ACHN (cell line): ENCODE results near the gene TAMALIN.

Experiments
- DNase-seq: peaks from one replicate; pipeline ENCODE4 v3.0.0-alpha.2; 2015
- in situ Hi-C: cut with HindIII; loops from 2 replicates; pipeline ENCODE4 v1.10.0; 2017; ENCODE audit warnings: low sequenced_read_pairs, low pct_ligation_motif_present, low pct_unique_long_range_greater_than_20kb

The TAMALIN gene

DNA sequence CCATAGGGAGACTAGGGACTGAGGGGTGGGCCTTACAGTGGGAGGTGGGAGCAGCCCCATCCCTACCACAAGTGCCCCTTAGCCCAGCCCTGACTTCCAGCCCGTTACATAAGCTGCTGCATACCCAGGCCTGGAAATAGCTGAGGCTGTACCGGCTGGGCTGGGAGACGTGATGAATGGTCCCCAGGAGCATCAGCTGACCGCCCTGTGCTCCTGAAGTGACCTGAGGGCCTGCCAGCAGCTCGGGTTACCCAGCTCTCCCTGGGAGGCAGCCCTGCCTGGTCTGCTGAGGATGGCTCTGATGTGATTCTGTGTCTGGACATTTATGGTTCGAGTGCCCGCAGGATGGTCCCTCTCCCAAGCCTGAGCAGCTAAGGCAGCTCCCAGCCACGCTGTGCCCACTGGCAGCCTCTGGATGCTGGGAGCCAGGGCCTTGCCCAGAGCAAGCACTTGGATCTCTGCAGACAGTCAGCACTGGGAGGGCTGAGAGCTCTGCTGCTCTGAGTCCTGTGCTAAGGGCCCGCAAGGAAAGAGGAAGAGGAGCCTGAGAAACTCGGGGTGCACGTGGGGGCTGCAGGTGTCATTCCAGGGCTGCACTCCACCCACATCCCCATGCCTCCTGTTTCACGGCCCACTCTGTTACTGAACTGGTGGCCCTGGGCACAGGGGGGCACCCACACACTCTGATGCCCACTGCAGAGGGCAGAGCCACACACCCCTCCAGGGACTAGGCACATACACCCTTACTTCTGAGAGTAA, 20.5 kb downstream of the TAMALIN start:
- no peak for DNase-seq
- in situ Hi-C loops, result no loop called here

- in situ Hi-C loops, result loop anchor here (5.0 kb wide), 1 partner anchor 88 kb away; no protein-coding TSS in a partner anchor
- DNase-seq, result peak; percentile 19
These were observed 22.9 kb downstream of the TAMALIN start for GRCh38 chr12:52029685-52030084.

DNA sequence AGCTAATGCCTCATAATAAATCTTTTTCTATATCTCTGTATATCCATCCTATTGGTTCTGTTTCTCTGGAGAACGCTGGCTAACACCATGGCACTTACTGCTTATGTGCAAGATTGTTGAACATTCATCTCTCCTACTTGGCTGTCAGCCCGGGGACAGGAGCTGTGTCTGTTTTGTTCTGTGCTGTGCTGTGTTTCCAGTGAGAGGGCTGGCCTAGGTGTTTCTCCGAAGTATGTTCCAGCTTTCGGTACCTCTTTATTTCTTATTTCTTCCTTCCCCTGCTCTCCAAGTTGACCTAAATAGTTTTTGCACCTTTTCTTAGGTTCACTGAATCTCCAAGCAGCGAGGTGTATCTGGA, 25.7 kb downstream of the TAMALIN start:
- peak; percentile 51 for DNase-seq
- in situ Hi-C loops, result loop anchor here (5.0 kb wide), 1 partner anchor 85 kb away; no protein-coding TSS in a partner anchor

- DNase-seq, result peak; percentile 99
- in situ Hi-C loops, result loop anchor here (5.0 kb wide), 1 partner anchor 84 kb away; no protein-coding TSS in a partner anchor
These were observed 26.2 kb downstream of the TAMALIN start for GRCh38 chr12:52032804-52033445.

- in situ Hi-C loops, result loop anchor here (5.0 kb wide), 1 partner anchor 84 kb away; no protein-coding TSS in a partner anchor
- DNase-seq, result no peak
These were observed 26.8 kb downstream of the TAMALIN start for GRCh38 chr12:52033446-52034140.

DNA sequence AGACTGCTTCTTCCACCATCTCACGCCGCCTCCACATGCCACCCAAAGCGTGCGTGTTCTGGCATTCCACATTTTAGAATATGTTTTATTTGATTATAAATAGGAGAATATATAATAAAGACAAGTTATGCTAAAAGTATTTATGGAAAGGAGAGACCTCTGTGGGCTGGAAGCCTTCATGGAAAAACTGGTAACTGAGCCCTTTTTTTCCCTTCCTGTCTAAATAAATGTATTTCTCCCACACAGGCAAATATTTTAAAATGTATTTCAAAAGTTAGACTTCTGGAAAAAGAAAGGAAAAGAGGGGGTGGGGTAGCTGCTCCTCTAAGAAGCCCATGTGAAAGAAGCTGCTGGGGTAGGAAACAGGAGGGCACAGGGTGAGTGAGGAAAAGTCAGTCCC, 28.4 kb downstream of the TAMALIN start:
- in situ Hi-C loops, result no loop called here
- DNase-seq, result no peak

DNA sequence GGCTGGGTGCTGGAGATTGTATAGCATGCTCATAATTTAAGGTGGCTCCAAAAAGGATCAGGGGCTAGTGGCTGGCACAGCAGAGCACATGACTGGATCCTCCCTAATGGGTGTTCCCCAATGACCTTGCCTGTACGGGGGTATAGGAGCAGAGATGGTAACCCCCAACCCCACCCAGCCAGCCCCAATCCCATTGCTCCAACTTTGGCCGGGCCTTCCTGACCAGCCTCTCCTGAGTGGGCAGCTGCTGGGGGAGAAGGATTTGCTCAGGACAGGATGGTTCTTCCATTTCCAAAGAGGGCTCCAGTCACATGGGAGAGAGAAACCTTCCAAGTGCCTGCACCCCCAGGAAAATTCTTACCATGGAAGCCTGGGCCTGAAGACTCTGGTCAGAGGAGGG, 29.2 kb downstream of the TAMALIN start:
- in situ Hi-C loops, result no loop called here

GRCh38 chr12:52036587-52037171, 29.9 kb downstream of the TAMALIN start:
- peak; percentile 83 for DNase-seq
- in situ Hi-C loops, result no loop called here

More for the DNA sequence above, 29.2 kb downstream of the TAMALIN start:
- DNase-seq, result no peak

GRCh38 chr12:52037248-52037861, 30.6 kb downstream of the TAMALIN start:
- DNase-seq, result peak; percentile 59
- in situ Hi-C loops, result no loop called here

- DNase-seq, result no peak
- in situ Hi-C loops, result no loop called here
These were observed 31.7 kb downstream of the TAMALIN start for GRCh38 chr12:52038447-52038846.

GRCh38 chr12:52041035-52041434, 34.3 kb downstream of the TAMALIN start:
- DNase-seq, result no peak
- in situ Hi-C loops, result no loop called here

DNA sequence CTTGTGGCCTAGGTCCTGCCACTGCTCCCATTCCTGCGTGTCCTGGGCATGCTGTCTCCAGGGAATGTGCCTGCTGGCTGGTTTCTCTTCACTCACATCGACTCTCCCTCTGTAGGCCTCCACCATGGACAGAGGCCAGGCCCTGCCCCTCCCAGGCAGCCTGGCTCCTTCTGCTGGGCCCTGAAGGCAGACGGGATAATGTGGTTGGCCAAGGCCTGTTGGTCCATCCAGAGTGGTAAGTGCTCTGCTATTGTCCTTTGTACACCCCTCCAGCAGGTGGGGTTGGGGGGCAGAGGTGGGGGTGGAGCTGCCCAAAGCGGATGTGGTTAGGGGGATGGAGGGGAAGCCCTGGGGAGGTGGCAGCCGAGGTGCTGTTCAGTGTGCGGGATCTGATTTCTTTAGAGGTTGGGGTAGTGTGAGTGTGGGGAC, 35.0 kb downstream of the TAMALIN start:
- DNase-seq, result peak; percentile 25
- in situ Hi-C loops, result no loop called here

- no peak for DNase-seq
- in situ Hi-C loops, result no loop called here
These were observed 36.1 kb downstream of the TAMALIN start for GRCh38 chr12:52042706-52043385.

DNA sequence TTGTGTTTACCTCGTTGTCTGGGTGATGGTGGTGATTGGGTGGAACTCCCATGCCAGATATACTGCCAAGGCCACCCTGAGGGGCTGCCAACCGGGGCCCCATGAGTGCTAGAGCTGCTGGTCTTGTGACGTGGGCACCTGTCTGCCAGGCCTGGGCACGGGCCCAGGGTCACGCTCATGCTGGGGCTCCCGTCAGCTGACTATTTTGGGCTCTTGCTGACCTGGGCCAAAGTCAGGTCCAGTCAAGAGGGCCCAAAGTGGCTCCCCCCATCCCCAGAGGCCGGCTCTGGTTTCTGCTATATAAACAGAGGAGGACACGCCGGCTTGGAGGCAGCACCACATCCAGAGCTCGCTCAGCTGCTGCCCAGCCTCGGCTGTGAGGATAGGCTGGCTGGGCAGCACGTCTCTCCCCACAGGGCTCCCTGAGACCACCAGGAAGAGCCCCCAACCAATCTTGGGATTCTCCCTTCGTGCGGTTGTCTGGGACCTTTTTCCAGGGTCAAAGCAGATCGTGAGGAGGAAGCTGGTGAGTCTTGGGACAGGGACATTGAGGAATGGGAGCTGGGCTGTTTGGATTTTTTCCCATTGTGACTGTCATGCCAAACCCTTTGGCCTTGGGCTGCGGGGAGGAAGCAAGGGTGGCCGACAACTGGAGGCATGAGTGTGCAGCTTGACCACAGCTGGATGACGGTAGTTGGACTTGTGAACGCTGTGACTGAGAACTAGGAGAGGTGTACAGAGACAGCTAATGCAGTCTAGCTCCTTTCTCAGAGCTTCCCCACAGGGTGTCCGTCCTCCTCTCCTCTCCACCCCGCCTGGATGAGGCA, 36.9 kb downstream of the TAMALIN start:
- in situ Hi-C loops, result no loop called here
- DNase-seq, result no peak

DNA sequence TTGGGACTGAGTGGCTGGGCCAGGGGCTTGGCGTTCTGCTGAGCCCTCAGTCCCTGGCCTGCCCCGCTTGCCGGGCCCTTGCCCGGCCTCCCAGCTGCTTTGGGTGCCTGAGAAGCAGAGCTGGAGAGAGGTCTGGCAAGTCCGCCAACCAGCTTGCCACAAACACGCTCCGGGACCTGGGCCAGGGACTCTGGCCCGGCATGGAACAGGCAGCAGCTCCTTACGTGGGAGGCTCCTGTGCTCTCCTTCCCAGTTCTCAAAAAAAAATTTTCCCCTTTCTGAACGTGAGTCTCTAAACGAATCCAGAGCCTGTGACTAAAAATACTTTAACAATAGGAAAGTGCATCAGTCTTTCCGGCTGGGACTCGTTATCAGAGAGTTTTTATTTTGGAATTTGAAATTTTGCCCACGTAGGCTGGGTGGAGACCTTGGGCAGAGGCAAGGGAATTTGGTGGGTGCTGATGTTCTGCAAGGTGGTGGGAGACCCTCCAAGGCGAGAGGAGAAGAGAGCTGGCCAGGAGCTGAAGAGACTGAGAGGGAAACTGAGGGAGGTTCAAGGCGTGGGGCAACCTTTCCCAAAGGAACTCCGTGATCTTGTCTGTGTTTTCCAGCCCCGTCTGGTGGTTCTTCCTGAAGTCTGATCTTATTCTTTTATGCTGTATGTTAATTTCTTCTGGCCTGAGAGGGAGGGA, 37.7 kb downstream of the TAMALIN start:
- DNase-seq, result no peak
- in situ Hi-C loops, result no loop called here

- in situ Hi-C loops, result no loop called here
- no peak for DNase-seq
These were observed 39.1 kb downstream of the TAMALIN start for GRCh38 chr12:52045794-52046199.

GRCh38 chr12:52046859-52047258, 40.1 kb downstream of the TAMALIN start:
- no peak for DNase-seq
- in situ Hi-C loops, result no loop called here
